AG10803 (cell line): ENCODE data around the gene TSKS.
A peak's percentile ranks its signal among the peaks of the same experiment; 100 is the strongest.

Experiments used
- DNase-seq: peaks from one replicate; pipeline ENCODE4 v3.0.0; 2010; ENCODE audit warnings: low read depth
- H3K4me3 ChIP-seq: 2 replicates; pipeline ENCODE4 v1.5.1; 2011; ENCODE audit warnings: mild to moderate bottlenecking, low read length, control low read depth
- TF ChIP-seq, protein P1 (sequence below): conservative IDR thresholded peaks from 2 replicates; pipeline ENCODE4 v1.5.1; 2011; ENCODE audit warnings: mild to moderate bottlenecking, low read length, control low read depth, inconsistent platforms

Gene TSKS

DNA sequence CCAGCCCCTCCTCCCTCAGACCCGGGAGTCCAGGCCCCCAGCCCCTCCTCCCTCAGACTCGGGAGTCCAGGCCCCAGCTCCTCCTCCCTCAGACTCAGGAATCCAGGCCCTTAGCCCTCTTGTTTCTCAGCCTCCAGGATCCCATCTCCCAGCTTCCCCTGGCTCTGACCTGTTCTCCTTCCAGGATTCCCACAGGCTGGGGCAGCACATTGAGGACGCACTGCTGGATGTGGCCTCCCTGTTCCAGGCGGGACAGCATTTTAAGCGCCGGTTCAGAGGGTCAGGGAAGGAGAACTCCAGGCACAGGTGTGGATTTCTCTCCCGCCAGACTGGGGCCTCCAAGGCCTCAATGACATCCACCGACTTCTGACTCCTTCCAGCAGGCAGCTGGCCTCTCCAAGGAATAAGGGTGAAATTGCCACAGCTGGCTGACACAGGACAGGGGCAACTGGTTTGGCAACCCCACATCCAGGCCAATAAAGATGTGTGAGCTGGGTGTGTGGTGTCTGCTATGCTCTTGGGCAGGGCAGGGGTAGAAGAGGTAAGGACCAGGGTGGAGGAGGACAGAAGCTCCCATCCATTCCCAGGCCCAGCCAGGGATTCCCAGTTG is 49.8 kb downstream of the TSKS start:
- DNase-seq: no peak
- TF ChIP-seq, protein P1, sequence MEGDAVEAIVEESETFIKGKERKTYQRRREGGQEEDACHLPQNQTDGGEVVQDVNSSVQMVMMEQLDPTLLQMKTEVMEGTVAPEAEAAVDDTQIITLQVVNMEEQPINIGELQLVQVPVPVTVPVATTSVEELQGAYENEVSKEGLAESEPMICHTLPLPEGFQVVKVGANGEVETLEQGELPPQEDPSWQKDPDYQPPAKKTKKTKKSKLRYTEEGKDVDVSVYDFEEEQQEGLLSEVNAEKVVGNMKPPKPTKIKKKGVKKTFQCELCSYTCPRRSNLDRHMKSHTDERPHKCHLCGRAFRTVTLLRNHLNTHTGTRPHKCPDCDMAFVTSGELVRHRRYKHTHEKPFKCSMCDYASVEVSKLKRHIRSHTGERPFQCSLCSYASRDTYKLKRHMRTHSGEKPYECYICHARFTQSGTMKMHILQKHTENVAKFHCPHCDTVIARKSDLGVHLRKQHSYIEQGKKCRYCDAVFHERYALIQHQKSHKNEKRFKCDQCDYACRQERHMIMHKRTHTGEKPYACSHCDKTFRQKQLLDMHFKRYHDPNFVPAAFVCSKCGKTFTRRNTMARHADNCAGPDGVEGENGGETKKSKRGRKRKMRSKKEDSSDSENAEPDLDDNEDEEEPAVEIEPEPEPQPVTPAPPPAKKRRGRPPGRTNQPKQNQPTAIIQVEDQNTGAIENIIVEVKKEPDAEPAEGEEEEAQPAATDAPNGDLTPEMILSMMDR: no peak
- no peak overlapping the region for H3K4me3 ChIP-seq

DNA sequence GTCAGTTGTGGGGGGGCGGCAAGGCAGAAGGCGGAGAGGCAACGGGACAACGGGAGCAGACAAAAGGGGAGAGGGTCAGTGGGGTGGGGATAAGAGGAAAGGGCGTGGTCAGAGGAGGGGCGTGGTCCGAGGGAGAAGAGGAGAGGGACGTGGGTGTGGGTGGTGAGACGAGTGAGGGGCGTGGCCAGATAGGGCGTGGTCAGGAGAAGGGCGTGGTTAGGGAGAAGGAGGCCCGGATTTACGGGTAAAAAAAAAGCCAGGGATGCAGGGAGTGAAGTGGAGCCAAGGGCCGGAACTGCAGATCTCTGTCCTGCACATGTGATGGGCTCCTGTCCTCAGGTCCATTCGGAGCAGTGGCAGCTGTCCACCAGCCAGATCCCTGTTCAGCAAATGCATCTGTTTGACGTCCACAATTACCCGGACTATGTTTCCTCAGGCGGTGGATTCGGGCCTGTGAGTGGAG is 50.7 kb downstream of the TSKS start:
- DNase-seq: peak; percentile 79
- H3K4me3 ChIP-seq: peak overlapping the region; percentile 47
- TF ChIP-seq, protein P1: no peak

DNA sequence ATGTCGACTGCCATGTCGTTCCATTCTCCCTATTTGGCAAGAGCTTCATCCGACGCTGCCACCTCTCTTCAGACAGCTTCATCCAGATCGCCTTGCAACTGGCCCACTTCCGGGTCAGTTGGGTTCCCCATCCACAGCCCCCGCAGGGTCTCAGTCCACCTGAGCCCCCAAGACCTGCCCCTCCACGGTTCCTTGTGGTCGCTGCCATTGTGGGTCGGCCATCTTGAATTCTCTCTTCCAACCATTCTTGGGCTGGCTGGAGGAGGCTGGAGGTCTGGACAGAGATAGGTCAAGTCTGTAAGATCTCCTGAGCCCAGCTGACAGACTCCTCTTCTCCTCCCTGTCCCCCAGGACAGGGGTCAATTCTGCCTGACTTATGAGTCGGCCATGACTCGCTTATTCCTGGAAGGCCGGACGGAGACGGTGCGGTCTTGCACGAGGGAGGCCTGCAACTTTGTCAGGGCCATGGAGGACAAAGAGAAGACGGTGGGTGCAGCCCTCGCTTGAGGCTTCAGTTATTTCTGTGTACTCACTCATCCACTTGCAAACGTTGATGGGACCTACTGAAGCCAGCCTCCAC is 52.6 kb downstream of the TSKS start:
- TF ChIP-seq, protein P1: no peak

DNA sequence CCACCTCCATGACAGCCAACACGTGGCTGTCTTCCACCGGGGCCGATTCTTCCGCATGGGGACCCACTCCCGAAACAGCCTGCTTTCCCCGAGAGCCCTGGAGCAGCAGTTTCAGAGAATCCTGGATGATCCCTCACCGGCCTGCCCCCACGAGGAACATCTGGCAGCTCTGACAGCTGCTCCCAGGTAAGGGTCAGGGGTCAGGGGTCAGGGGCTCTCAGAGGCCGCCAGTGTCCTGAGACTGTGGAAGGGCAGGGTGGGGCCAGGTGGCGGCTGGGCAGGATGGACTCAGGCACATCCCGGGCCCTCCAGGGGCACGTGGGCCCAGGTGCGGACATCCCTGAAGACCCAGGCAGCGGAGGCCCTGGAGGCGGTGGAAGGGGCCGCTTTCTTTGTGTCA is 57.2 kb downstream of the TSKS start:
- H3K4me3 ChIP-seq: no peak overlapping the region
- TF ChIP-seq, protein P1: no peak
- DNase-seq: no peak

More for the DNA sequence above, 52.6 kb downstream of the TSKS start:
- no peak overlapping the region for H3K4me3 ChIP-seq
- DNase-seq: no peak

DNA sequence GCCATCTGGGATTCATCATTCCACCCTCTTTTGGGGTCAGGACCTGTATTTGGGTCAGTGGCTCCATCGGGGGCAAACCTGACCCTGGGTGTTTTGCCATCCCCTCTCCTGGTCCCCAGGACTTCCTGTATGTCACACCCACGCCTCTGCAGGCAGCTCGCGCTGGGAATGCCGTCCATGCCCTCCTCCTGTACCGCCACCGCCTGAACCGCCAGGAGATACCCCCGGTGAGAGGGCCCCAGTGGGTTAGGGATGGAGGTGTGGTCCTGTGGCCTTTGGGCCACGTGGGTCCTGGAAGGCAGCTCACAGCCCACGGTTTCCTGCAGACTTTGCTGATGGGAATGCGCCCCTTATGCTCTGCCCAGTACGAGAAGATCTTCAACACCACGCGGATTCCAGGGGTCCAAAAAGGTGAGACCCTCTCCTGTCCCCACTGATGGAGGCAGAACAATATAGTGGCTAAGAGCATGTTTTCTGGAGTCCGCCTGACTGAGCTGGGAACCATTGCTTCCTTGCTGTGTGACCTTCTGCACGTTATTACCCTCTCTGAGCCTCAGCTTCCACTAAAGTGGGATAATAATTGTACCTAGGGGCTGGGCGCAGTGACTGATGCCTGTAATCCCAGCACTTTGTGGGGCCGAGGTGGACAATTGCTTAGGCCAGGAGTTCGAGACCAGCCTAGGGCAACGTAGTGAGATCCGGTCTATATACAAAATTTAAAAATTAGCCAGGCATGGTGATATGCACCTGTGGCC is 58.0 kb downstream of the TSKS start:
- TF ChIP-seq, protein P1: no peak
- no peak overlapping the region for H3K4me3 ChIP-seq
- DNase-seq: no peak

DNA sequence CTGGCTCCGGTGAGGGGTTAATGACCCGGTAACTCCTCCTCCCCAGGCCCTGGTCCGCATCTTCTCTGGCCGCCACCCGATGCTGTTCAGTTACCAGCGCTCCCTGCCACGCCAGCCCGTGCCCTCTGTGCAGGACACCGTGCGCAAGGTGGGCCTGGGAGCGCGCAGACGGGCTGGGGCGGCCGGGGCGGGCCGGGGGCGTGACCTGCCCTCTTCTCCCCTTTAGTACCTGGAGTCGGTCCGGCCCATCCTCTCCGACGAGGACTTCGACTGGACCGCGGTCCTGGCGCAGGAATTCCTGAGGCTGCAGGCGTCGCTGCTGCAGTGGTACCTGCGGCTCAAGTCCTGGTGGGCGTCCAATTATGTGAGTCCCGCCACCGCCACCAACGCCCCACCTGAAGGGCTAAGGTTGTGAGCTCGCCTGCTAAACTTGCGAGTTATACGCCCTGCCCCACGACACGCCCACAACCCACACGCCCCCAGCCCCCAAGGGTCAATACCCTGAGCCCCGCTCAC is 61.8 kb downstream of the TSKS start:
- H3K4me3 ChIP-seq: no peak overlapping the region

More for the DNA sequence above, 61.8 kb downstream of the TSKS start:
- TF ChIP-seq, protein P1: no peak
- no peak for DNase-seq
